GM21619 (cell line): Measurements from ENCODE around the gene DNAJC4.

ENCODE experiments used
- ATAC-seq: cut with Tn5 transposase; IDR thresholded peaks from one replicate; pipeline ENCODE4 v1.9.1; 2021; ENCODE audit not compliant: unreplicated experiment

DNAJC4 gene

GRCh38 chr11:64227405-64227956, 2.9 kb upstream of the DNAJC4 start:
- ATAC-seq: no peak

GRCh38 chr11:64229090-64229743, 1.1 kb upstream of the DNAJC4 start:
- ATAC-seq: no peak

GRCh38 chr11:64229744-64230170, 591 bp upstream of the DNAJC4 start:
- no peak for ATAC-seq

- ATAC-seq: no peak
Observed at GRCh38 chr11:64230985-64231365, 627 bp downstream of the DNAJC4 start.

GRCh38 chr11:64231546-64231945, 1.2 kb downstream of the DNAJC4 start:
- ATAC-seq: no peak

- ATAC-seq: no peak
Observed at GRCh38 chr11:64232182-64232966, 2.0 kb downstream of the DNAJC4 start.

GRCh38 chr11:64232967-64233315, 2.6 kb downstream of the DNAJC4 start:
- no peak for ATAC-seq

GRCh38 chr11:64233913-64234586, 3.7 kb downstream of the DNAJC4 start, which contains the start of gene VEGFB:
Gene VEGFB, plus strand, starts transcription at chr11:64234584. Its CDS starts 250 bp downstream, at chr11:64234834.
- ATAC-seq: peak; percentile 35

- no peak for ATAC-seq
Observed at GRCh38 chr11:64234647-64235379, 4.5 kb downstream of the DNAJC4 start.

- no peak for ATAC-seq
Observed at GRCh38 chr11:64235437-64236161, 5.3 kb downstream of the DNAJC4 start.

GRCh38 chr11:64237484-64237951, 7.2 kb downstream of the DNAJC4 start:
- ATAC-seq: no peak

- ATAC-seq: no peak
Observed at GRCh38 chr11:64238076-64238475, 7.7 kb downstream of the DNAJC4 start.

GRCh38 chr11:64238999-64239398, 8.7 kb downstream of the DNAJC4 start:
- ATAC-seq: no peak

- ATAC-seq: peak; percentile 3
Observed at GRCh38 chr11:64239662-64240434, 9.5 kb downstream of the DNAJC4 start.

- ATAC-seq: peak; percentile 40
Observed at GRCh38 chr11:64240435-64241240, 10.3 kb downstream of the DNAJC4 start, which contains the start of gene FKBP2. Gene FKBP2, plus strand, starts transcription at chr11:64241095. Its CDS starts 1,293 bp downstream, at chr11:64242388.

- no peak for ATAC-seq
Observed at GRCh38 chr11:64241241-64241490, 10.8 kb downstream of the DNAJC4 start.

- ATAC-seq: peak; percentile 43
Observed at GRCh38 chr11:64241491-64242374, 11.4 kb downstream of the DNAJC4 start.
